Measurements from ENCODE around the gene ARHGEF37. TPM values are rescaled to one million over a fixed set of nuclear protein-coding genes. Genes with fewer than 3 reads are reported as not detected.

The ARHGEF37 gene
- total and polyA plus RNA-seq, 9 of the 15 experiments (the other 6 are each of a cell fraction or from before 2014, with no cell fraction given) = 0.01 to 0.27 (median 0.05) TPM

- WGBS (ENCODE audit: insufficient coverage, low coverage, missing lambda C conversion rate) = 14% methylated on average over 5 of the region's 5 CpGs
- intact Hi-C loops (cut with micrococcal nuclease) (no loop called here), in situ Hi-C loops (cut with MboI) (no loop called here)
- BruUV-seq (replicated peaks) = no TSS peak
- no peak overlapping the region for H3K27ac ChIP-seq (ENCODE audit: extremely low read depth, low read depth, low read length)
- H3K36me3 ChIP-seq (ENCODE audit: control insufficient read depth, insufficient read depth, low read length) = no peaks in the 10 kb centered on the region
- no peaks in the 10 kb centered on the region for H3K9me3 ChIP-seq (replicated peaks; ENCODE audit: control insufficient read depth, insufficient read depth, low read depth, low read length)
- no peak overlapping the region for H3K4me3 ChIP-seq
- no peaks in the 10 kb centered on the region for H3K79me2 ChIP-seq (ENCODE audit: control insufficient read depth, insufficient read depth, low read length)
- peaks cover 11 to 14% of the 10 kb centered on the region in 2 experiments; a peak in 3 of 5 replicates for H3K4me1 ChIP-seq (replicated peaks in 1 of 2; ENCODE audit: control insufficient read depth in 2 of 2, insufficient read depth in 2 of 2, low read length in 2 of 2)
- CTCF ChIA-PET (ENCODE audit: low intra/inter-chr PET ratio) = no interaction called here
- DNase-seq (ENCODE audit: extremely low read depth in 1 of 4, low spot score in 3 of 4) = no peak
- H3K27me3 ChIP-seq (ENCODE audit: control insufficient read depth in 2 of 2, insufficient read depth in 2 of 2, low read length in 2 of 2) = no peaks in the 10 kb centered on the region
- POLR2A ChIA-PET = interaction anchor here (0.6 to 0.7 kb wide), 2 partner anchors 11 to 126 kb away, joined by 3 read pairs; no protein-coding TSS in a partner anchor
- H2AFZ ChIP-seq (ENCODE audit: low read depth, low read length) = no peak overlapping the region
- no peak for FAIRE-seq
- no peak overlapping the region for H3K4me2 ChIP-seq (ENCODE audit: insufficient read depth, low read length)
- no peak for ATAC-seq
- no peak overlapping the region for H3K9ac ChIP-seq (ENCODE audit: insufficient read depth in 1 of 2, low read depth in 2 of 2, low read length in 2 of 2)
- H4K20me1 ChIP-seq (replicated peaks; ENCODE audit: control insufficient read depth, insufficient read depth, low read length) = no peaks in the 10 kb centered on the region
- H3K9me1 ChIP-seq (ENCODE audit: control insufficient read depth, insufficient read depth, low read length) = no peaks in the 10 kb centered on the region
- TF ChIP-seq SIN3A (IDR thresholded peaks at IDR 0.05; ENCODE audit: borderline replicate concordance in 2 of 2, control insufficient read depth in 1 of 2, low read depth in 2 of 2, low read length in 2 of 2) (no peak), ZFP36 (IDR thresholded peaks at IDR 0.05; ENCODE audit: low read depth, low read length, partially characterized antibody) (peak; percentile 99), TCF7L2 (IDR thresholded peaks at IDR 0.05; ENCODE audit: low read depth, low read length) (no peak), MEIS2 (IDR thresholded peaks at IDR 0.05; ENCODE audit: partially characterized antibody) (peak; percentile 7), PKNOX1 (IDR thresholded peaks at IDR 0.05) (0 out of 2 replicates have a peak, but pooled peaks have one; percentile 8), RBM25 (IDR thresholded peaks at IDR 0.05; ENCODE audit: low read depth, low read length, severe bottlenecking) (peak; percentile 6), HDAC2 (IDR thresholded peaks at IDR 0.05) (0 out of 2 replicates have a peak, but pooled peaks have one; percentile 49), ZNF436 (CRISPR knock-in tag; IDR thresholded peaks at IDR 0.05) (peak; percentile 72), MNT (conservative IDR thresholded peaks at IDR 0.05) (no peak; a peak in 1 of 4 replicates), XRCC4 (IDR thresholded peaks at IDR 0.05; ENCODE audit: extremely low read depth, insufficient read depth, insufficient read length) (no peak), PRDM10 (IDR thresholded peaks at IDR 0.05; ENCODE audit: partially characterized antibody) (no peak), ARID1B (IDR thresholded peaks at IDR 0.05) (no peak), RCOR1 (IDR thresholded peaks at IDR 0.05; ENCODE audit: borderline replicate concordance in 1 of 2, low read depth in 2 of 2, low read length in 2 of 2) (0 out of 4 replicates have a peak, but pooled peaks of 1 of the 2 experiments have one; percentile 18), BCOR (IDR thresholded peaks at IDR 0.05) (peak; percentile 91)
These were observed 64.4 kb downstream of the ARHGEF37 start for GRCh38 chr5:149645725-149646124.

All from K562 (cell line).